Calu3 (cell line): ENCODE data around the gene WDCP. TPM values are rescaled to one million over a fixed set of nuclear protein-coding genes. Genes with fewer than 3 reads are reported as not detected.

Experiments used
- BruUV-seq: library from RNA; stranded (reverse); fragments of 400-500 nt; replicated peaks from 2 replicates; lab custom pipeline; 2021; lab: Mats Ljungman, UMichigan
- CTCF ChIA-PET: fragments of 300-600 bp; sonication (Branson Sonifier 250); formaldehyde crosslinking; loops from one replicate; lab custom pipeline; 2022; ENCODE audit warnings: antibody characterized with exemption; lab: Charles Lee
- DNase-seq: peaks from one replicate; pipeline ENCODE4 v3.0.0; 2022
- H3K27ac Mint-ChIP-seq: one replicate; pipeline ENCODE4 v1.8.0; 2022; ENCODE audit warnings: mixed read lengths; ENCODE audit not compliant: unreplicated experiment
- H3K27me3 Mint-ChIP-seq: one replicate; pipeline ENCODE4 v1.8.0; 2022; ENCODE audit warnings: mixed read lengths; ENCODE audit not compliant: unreplicated experiment
- H3K36me3 Mint-ChIP-seq: one replicate; pipeline ENCODE4 v1.8.0; 2022; ENCODE audit warnings: mild to moderate bottlenecking, moderate library complexity, mixed read lengths; ENCODE audit not compliant: insufficient read depth, unreplicated experiment
- H3K4me1 Mint-ChIP-seq: one replicate; pipeline ENCODE4 v1.8.0; 2022; ENCODE audit warnings: mild to moderate bottlenecking, low read depth, mixed read lengths; ENCODE audit not compliant: unreplicated experiment
- H3K4me3 Mint-ChIP-seq: one replicate; pipeline ENCODE4 v1.8.0; 2022; ENCODE audit warnings: mild to moderate bottlenecking, low read depth, moderate library complexity, mixed read lengths; ENCODE audit not compliant: unreplicated experiment
- H3K9me3 Mint-ChIP-seq: one replicate; pipeline ENCODE4 v1.8.0; 2022; ENCODE audit warnings: low read depth, mixed read lengths; ENCODE audit not compliant: unreplicated experiment
- intact Hi-C: fragments of 100-400 bp; cut with micrococcal nuclease; formaldehyde crosslinking; loops from one replicate; pipeline ENCODE4 v1.10.0; 2022; ENCODE audit not compliant: unreplicated experiment
- total RNA-seq: library from RNA; stranded (reverse); gene quantifications from 2 replicates; pipeline ENCODE4 v1.2.3, GENCODE V29; 2022
- TF ChIP-seq, protein P1 (sequence below): fragments of 200-600 bp; IDR thresholded peaks from one replicate; pipeline ENCODE4 v1.8.0; 2022; ENCODE audit warnings: antibody characterized with exemption; ENCODE audit not compliant: unreplicated experiment

The WDCP gene
- total RNA-seq, 1 experiment from 2014 or later = 17.2 TPM

DNA sequence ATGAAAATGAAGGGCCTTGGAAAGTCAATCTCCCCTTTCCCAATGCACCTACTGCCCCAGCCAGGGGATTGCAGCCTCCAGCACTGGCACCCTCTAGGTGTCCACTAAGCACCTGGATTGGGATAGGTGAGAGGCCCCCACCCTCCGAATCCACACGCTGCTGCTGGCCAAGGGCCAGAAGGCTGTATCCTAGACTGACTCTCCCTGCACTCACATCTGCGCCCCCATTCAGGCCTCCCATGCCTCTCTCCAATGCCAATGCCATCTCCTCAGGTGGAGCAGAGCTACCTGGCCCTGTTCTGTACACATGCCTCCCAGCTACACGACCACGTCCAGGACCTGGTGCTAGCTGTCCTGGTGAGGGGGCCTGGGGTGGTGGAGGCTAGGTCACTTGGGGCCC is 27.5 kb downstream of the WDCP start:
- no peak overlapping the region for H3K27ac Mint-ChIP-seq
- TF ChIP-seq, protein P1, sequence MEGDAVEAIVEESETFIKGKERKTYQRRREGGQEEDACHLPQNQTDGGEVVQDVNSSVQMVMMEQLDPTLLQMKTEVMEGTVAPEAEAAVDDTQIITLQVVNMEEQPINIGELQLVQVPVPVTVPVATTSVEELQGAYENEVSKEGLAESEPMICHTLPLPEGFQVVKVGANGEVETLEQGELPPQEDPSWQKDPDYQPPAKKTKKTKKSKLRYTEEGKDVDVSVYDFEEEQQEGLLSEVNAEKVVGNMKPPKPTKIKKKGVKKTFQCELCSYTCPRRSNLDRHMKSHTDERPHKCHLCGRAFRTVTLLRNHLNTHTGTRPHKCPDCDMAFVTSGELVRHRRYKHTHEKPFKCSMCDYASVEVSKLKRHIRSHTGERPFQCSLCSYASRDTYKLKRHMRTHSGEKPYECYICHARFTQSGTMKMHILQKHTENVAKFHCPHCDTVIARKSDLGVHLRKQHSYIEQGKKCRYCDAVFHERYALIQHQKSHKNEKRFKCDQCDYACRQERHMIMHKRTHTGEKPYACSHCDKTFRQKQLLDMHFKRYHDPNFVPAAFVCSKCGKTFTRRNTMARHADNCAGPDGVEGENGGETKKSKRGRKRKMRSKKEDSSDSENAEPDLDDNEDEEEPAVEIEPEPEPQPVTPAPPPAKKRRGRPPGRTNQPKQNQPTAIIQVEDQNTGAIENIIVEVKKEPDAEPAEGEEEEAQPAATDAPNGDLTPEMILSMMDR = no peak
- intact Hi-C loops = no loop called here
- H3K36me3 Mint-ChIP-seq = no peaks in the 10 kb centered on the region
- DNase-seq = no peak
- BruUV-seq = no TSS peak
- no peaks in the 10 kb centered on the region for H3K4me1 Mint-ChIP-seq
- CTCF ChIA-PET = no interaction called here
- no peaks in the 10 kb centered on the region for H3K27me3 Mint-ChIP-seq
- H3K4me3 Mint-ChIP-seq = no peak overlapping the region
- no peaks in the 10 kb centered on the region for H3K9me3 Mint-ChIP-seq

DNA sequence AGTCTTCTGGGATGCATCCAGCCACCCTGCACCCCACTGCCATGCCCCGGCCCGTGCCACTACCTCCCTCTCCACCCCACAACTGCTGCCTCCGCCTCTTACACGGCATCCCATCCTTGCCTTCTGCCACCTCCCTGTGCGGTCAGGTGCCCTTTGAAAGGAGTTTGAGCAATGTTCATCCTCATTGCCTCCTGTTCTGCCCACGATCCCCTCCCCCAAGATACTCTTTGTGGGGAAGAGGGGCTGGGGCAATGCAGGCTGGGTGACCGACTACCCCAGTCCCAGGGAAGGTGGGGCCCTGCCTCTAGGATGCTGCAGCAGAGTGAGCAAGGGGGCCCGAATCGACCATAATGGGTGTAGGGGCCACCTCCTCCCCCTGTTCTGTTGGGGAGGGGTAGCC is 28.9 kb downstream of the WDCP start:
- TF ChIP-seq, protein P1 = no peak
- no peak for DNase-seq
- no peaks in the 10 kb centered on the region for H3K9me3 Mint-ChIP-seq
- H3K4me3 Mint-ChIP-seq = no peak overlapping the region
- H3K36me3 Mint-ChIP-seq = no peaks in the 10 kb centered on the region
- no peaks in the 10 kb centered on the region for H3K27me3 Mint-ChIP-seq
- intact Hi-C loops = no loop called here
- BruUV-seq = no TSS peak
- H3K27ac Mint-ChIP-seq = no peak overlapping the region
- CTCF ChIA-PET = no interaction called here
- H3K4me1 Mint-ChIP-seq = no peaks in the 10 kb centered on the region

DNA sequence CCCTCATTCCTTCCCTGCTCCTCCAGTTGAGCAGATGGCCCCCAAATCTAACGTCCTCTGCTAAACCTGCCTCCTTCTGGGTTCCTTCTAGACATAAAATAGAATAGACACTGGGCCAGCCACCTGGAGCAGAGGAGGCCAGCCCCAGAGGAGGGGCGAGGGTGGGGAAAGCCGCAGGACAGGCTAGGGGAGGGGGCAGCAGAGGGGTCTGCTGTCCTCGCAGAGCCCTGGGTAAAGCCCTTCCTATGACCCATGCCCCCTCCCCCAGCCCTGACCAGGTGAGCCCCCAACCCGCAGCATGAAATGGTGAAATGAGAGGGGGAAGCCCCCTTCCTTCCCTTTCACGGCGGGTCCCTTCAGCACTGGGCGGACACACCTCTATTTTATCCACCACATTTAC is 29.5 kb downstream of the WDCP start:
- Mint-ChIP-seq H3K4me3 (no peak overlapping the region), H3K9me3 (no peaks in the 10 kb centered on the region), H3K27me3 (peaks cover 5% of the 10 kb centered on the region), H3K27ac (no peak overlapping the region), H3K4me1 (no peaks in the 10 kb centered on the region), H3K36me3 (no peaks in the 10 kb centered on the region)
- TF ChIP-seq, protein P1 = no peak
- no peak for DNase-seq
- BruUV-seq = no TSS peak
- intact Hi-C loops = no loop called here
- CTCF ChIA-PET = no interaction called here

DNA sequence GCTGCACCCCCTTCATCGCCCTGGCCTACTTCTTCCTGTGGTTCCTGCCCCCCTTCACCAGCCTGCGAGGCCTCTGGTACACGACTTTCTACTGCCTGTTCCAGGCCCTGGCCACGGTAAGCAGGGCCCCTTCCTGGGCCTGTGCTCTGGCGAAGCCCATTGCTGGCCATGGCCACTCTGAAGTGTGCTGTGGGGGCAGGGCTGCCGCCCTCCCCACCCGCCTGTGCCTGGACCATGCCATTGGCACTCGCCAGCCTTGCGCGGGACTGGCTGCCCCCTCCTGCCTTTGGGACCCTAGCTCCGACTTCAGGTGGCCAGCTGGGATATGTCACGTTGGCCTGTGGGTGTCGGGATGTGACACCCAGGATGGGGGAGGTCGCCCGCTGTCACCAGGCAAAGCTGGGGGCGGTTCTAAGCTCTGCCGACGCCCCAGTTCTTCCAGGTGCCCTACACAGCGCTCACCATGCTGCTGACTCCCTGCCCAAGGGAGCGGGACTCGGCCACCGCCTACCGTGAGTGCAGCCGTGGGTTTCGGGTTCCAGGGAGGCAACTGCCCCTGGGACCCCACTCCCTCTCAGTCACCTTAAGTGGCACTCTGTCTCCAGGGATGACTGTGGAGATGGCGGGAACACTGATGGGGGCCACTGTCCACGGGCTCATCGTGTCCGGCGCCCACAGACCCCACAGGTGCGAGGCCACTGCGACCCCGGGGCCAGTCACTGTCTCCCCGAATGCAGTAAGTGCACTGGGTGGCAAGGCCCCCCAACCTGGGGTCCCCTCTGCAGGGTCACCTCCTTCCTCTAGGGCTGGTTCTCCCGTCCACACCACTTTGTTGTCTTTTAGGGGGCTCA is 30.1 kb downstream of the WDCP start:
- intact Hi-C loops = no loop called here
- TF ChIP-seq, protein P1 = no peak
- Mint-ChIP-seq H3K27me3 (peaks cover 12% of the 10 kb centered on the region), H3K27ac (no peak overlapping the region), H3K9me3 (no peaks in the 10 kb centered on the region), H3K4me3 (no peak overlapping the region), H3K36me3 (no peaks in the 10 kb centered on the region), H3K4me1 (no peaks in the 10 kb centered on the region)
- no TSS peak for BruUV-seq
- no peak for DNase-seq
- CTCF ChIA-PET = no interaction called here
